ENCODE data around the gene ATOH1. TPM values are rescaled to one million over a fixed set of nuclear protein-coding genes. Genes with fewer than 3 reads are reported as not detected.

ATOH1 gene
- total RNA-seq, 1 donor from 2014 or later = not detected

GRCh38 chr4:93835929-93836328 lies 7.4 kb downstream of the ATOH1 start:
- peaks cover 7% of the 10 kb centered on the region for H3K4me1 Mint-ChIP-seq (ENCODE audit: low read depth)
- H3K4me3 Mint-ChIP-seq (ENCODE audit: unreplicated experiment) = no peak overlapping the region
- H3K27me3 Mint-ChIP-seq (ENCODE audit: low read depth) = peaks cover 78% of the 10 kb centered on the region
- no peaks in the 10 kb centered on the region for H3K9me3 Mint-ChIP-seq (ENCODE audit: low read depth)
- no peak for TF ChIP-seq CTCF (IDR thresholded peaks at IDR 0.05)
- peaks cover 4% of the 10 kb centered on the region for H3K36me3 Mint-ChIP-seq (ENCODE audit: low read depth)
- H3K27ac Mint-ChIP-seq (ENCODE audit: unreplicated experiment) = no peak overlapping the region
- no peak for DNase-seq (ENCODE audit: low spot score)

GRCh38 chr4:93839704-93840103 lies 11.2 kb downstream of the ATOH1 start:
- no peak for DNase-seq (ENCODE audit: low spot score)
- TF ChIP-seq CTCF (IDR thresholded peaks at IDR 0.05) = no peak
- H3K4me3 Mint-ChIP-seq (ENCODE audit: unreplicated experiment) = no peak overlapping the region

GRCh38 chr4:93841803-93842345 lies 13.3 kb downstream of the ATOH1 start:
- Mint-ChIP-seq H3K27ac (ENCODE audit: unreplicated experiment) (no peak overlapping the region), H3K27me3 (ENCODE audit: low read depth) (peaks cover 47% of the 10 kb centered on the region), H3K9me3 (ENCODE audit: low read depth) (no peaks in the 10 kb centered on the region), H3K4me1 (ENCODE audit: low read depth) (no peaks in the 10 kb centered on the region), H3K36me3 (ENCODE audit: low read depth) (no peaks in the 10 kb centered on the region), H3K4me3 (ENCODE audit: unreplicated experiment) (no peak overlapping the region)
- no peak for TF ChIP-seq CTCF (IDR thresholded peaks at IDR 0.05)
- no peak for DNase-seq (ENCODE audit: low spot score)

More at GRCh38 chr4:93839704-93840103, 11.2 kb downstream of the ATOH1 start:
- peaks cover 52% of the 10 kb centered on the region for H3K27me3 Mint-ChIP-seq (ENCODE audit: low read depth)
- H3K27ac Mint-ChIP-seq (ENCODE audit: unreplicated experiment) = no peak overlapping the region
- no peaks in the 10 kb centered on the region for H3K4me1 Mint-ChIP-seq (ENCODE audit: low read depth)
- H3K9me3 Mint-ChIP-seq (ENCODE audit: low read depth) = no peaks in the 10 kb centered on the region
- peaks cover 2% of the 10 kb centered on the region for H3K36me3 Mint-ChIP-seq (ENCODE audit: low read depth)

GRCh38 chr4:93842601-93843252 lies 14.2 kb downstream of the ATOH1 start:
- Mint-ChIP-seq H3K4me3 (ENCODE audit: unreplicated experiment) (no peak overlapping the region), H3K9me3 (ENCODE audit: low read depth) (no peaks in the 10 kb centered on the region), H3K36me3 (ENCODE audit: low read depth) (no peaks in the 10 kb centered on the region), H3K27ac (ENCODE audit: unreplicated experiment) (no peak overlapping the region), H3K27me3 (ENCODE audit: low read depth) (peaks cover 47% of the 10 kb centered on the region), H3K4me1 (ENCODE audit: low read depth) (no peaks in the 10 kb centered on the region)
- no peak for DNase-seq (ENCODE audit: low spot score)
- TF ChIP-seq CTCF (IDR thresholded peaks at IDR 0.05) = no peak

- no peak for TF ChIP-seq CTCF (IDR thresholded peaks at IDR 0.05)
- H3K4me3 Mint-ChIP-seq (ENCODE audit: unreplicated experiment) = no peak overlapping the region
- no peaks in the 10 kb centered on the region for H3K4me1 Mint-ChIP-seq (ENCODE audit: low read depth)
- no peak for DNase-seq (ENCODE audit: low spot score)
- no peak overlapping the region for H3K27ac Mint-ChIP-seq (ENCODE audit: unreplicated experiment)
- H3K36me3 Mint-ChIP-seq (ENCODE audit: low read depth) = no peaks in the 10 kb centered on the region
- H3K27me3 Mint-ChIP-seq (ENCODE audit: low read depth) = peaks cover 48% of the 10 kb centered on the region
- no peaks in the 10 kb centered on the region for H3K9me3 Mint-ChIP-seq (ENCODE audit: low read depth)
Observed at GRCh38 chr4:93843772-93844171, 15.2 kb downstream of the ATOH1 start.

Measured in chondrocyte (in vitro differentiated cells).